Suprapubic skin (tissue), 4 donors: ENCODE results near the gene GABRR3.

Source experiments
- CTCF ChIP-seq, 2 donors: fragments of 200-600 bp in 1 of 2; fragments of 450-650 bp in 1 of 2; sonication (generic) in 1 of 2; IDR thresholded peaks; one replicate each; pipeline ENCODE4 v1.5.1; 2016 to 2019; ENCODE audit warnings: antibody characterized with exemption in 2 of 2, mild to moderate bottlenecking in 1 of 2, moderate library complexity in 1 of 2
- EP300 ChIP-seq: sonication (generic); formaldehyde crosslinking; IDR thresholded peaks from one replicate; pipeline ENCODE4 v1.6.1; 2017; ENCODE audit warnings: antibody characterized with exemption
- POLR2A ChIP-seq, 2 donors: fragments of 450-650 bp; IDR thresholded peaks; one replicate each; pipeline ENCODE4 v1.6.1; 2017; ENCODE audit warnings: antibody characterized with exemption in 2 of 2, mild to moderate bottlenecking in 2 of 2, moderate library complexity in 2 of 2
- POLR2AphosphoS5 ChIP-seq, 3 donors: sonication (generic); formaldehyde crosslinking; IDR thresholded peaks; one replicate each; pipeline ENCODE4 v1.6.1; 2017; ENCODE audit warnings: antibody characterized with exemption in 3 of 3

- no peak for TF ChIP-seq CTCF (IDR thresholded peaks at IDR 0.05)
- no peak for TF ChIP-seq POLR2AphosphoS5 (IDR thresholded peaks at IDR 0.05)
- TF ChIP-seq POLR2A (IDR thresholded peaks at IDR 0.05) = no peak
- no peak for TF ChIP-seq EP300
Observed at GRCh38 chr3:98008855-98009254, 26.3 kb downstream of the GABRR3 start.
